Measurements from ENCODE around the gene HLA-DPB1.
"Not testable (repeated sequence)": the region's sequence is repeated elsewhere in the genome, so short reads cannot be mapped to it uniquely, and the experiment has no call there.

The HLA-DPB1 gene

GRCh38 chr6:33075568-33076405 lies at the start of gene HLA-DPB1:
HLA-DPB1 (plus strand) TSS chr6:33075990; CDS start chr6:33076042, 52 bp downstream.
- DNase-seq: peak; percentile 88

GRCh38 chr6:33028220-33028849 lies 47.5 kb upstream of the HLA-DPB1 start:
- DNase-seq: peak; percentile 59

- peak; percentile 97 for DNase-seq
These were observed 46.2 kb upstream of the HLA-DPB1 start for GRCh38 chr6:33029328-33030184.

- DNase-seq: no peak
These were observed 45.5 kb upstream of the HLA-DPB1 start for GRCh38 chr6:33030245-33030644.

GRCh38 chr6:33034554-33034953 lies 41.2 kb upstream of the HLA-DPB1 start:
- DNase-seq: no peak

- DNase-seq: peak; percentile 50
These were observed 39.3 kb upstream of the HLA-DPB1 start for GRCh38 chr6:33036535-33036934.

GRCh38 chr6:33040157-33040556 lies 35.6 kb upstream of the HLA-DPB1 start:
- DNase-seq: no peak

GRCh38 chr6:33049323-33050013 lies 26.3 kb upstream of the HLA-DPB1 start:
- no peak for DNase-seq

- peak; percentile 36 for DNase-seq
These were observed 25.6 kb upstream of the HLA-DPB1 start for GRCh38 chr6:33050014-33050810.

GRCh38 chr6:33052627-33053026 lies 23.2 kb upstream of the HLA-DPB1 start:
- no peak for DNase-seq

- DNase-seq: no peak
These were observed 22.6 kb upstream of the HLA-DPB1 start for GRCh38 chr6:33053230-33053629.

- peak; percentile 27 for DNase-seq
These were observed 18.3 kb upstream of the HLA-DPB1 start for GRCh38 chr6:33057222-33058150.

- peak; percentile 76 for DNase-seq
These were observed 13.8 kb upstream of the HLA-DPB1 start for GRCh38 chr6:33061987-33062386.

GRCh38 chr6:33063435-33063834 lies 12.4 kb upstream of the HLA-DPB1 start:
- DNase-seq: not testable (repeated sequence)

- no peak for DNase-seq
These were observed 11.1 kb upstream of the HLA-DPB1 start for GRCh38 chr6:33064723-33065122.

GRCh38 chr6:33065312-33065711 lies 10.5 kb upstream of the HLA-DPB1 start:
- no peak for DNase-seq

- no peak for DNase-seq
These were observed 8.8 kb upstream of the HLA-DPB1 start for GRCh38 chr6:33066917-33067521.

- no peak for DNase-seq
These were observed 6.6 kb upstream of the HLA-DPB1 start for GRCh38 chr6:33069021-33069738.

GRCh38 chr6:33070909-33071308 lies 4.9 kb upstream of the HLA-DPB1 start:
- no peak for DNase-seq

- no peak for DNase-seq
These were observed 4.2 kb upstream of the HLA-DPB1 start for GRCh38 chr6:33071569-33071968.
